NB4 (cell line): ENCODE results near the gene MAEL.
"Not testable (repeated sequence)": the region's sequence is repeated elsewhere in the genome, so short reads cannot be mapped to it uniquely, and the experiment has no call there.

Experiments
- DNase-seq: peaks from one replicate; pipeline ENCODE4 v3.0.0; 2010; ENCODE audit warnings: low read depth
- H3K4me3 ChIP-seq: one replicate; pipeline ENCODE4 v1.5.1; 2011; ENCODE audit warnings: mild to moderate bottlenecking, low read depth, low read length, moderate library complexity
- CTCF ChIP-seq: IDR thresholded peaks from one replicate; pipeline ENCODE4 v1.5.1; 2012; ENCODE audit warnings: low read depth, low read length
- MYC ChIP-seq: IDR thresholded peaks from 2 replicates; pipeline ENCODE4 v1.6.1; 2011; ENCODE audit warnings: low read depth, low read length
- POLR2A ChIP-seq: IDR thresholded peaks from 2 replicates; pipeline ENCODE4 v1.6.1; 2011; ENCODE audit warnings: mild to moderate bottlenecking; ENCODE audit not compliant: insufficient read length; ENCODE audit errors: extremely low read depth
- TF ChIP-seq, protein P1 (sequence below): IDR thresholded peaks from 2 replicates; pipeline ENCODE4 v1.6.1; 2011; ENCODE audit warnings: low read depth, low read length

MAEL gene

GRCh38 chr1:167011560-167012191, 22.6 kb downstream of the MAEL start:
- TF ChIP-seq, protein P1, sequence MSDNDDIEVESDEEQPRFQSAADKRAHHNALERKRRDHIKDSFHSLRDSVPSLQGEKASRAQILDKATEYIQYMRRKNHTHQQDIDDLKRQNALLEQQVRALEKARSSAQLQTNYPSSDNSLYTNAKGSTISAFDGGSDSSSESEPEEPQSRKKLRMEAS: no peak
- TF ChIP-seq MYC (no peak), CTCF (no peak), POLR2A (no peak)
- no peak for DNase-seq
- no peak overlapping the region for H3K4me3 ChIP-seq

GRCh38 chr1:167012570-167012969, 23.5 kb downstream of the MAEL start:
- DNase-seq: no peak
- H3K4me3 ChIP-seq: no peak overlapping the region
- TF ChIP-seq, protein P1: no peak
- TF ChIP-seq CTCF: no peak
- TF ChIP-seq MYC: no peak
- TF ChIP-seq POLR2A: no peak

DNA sequence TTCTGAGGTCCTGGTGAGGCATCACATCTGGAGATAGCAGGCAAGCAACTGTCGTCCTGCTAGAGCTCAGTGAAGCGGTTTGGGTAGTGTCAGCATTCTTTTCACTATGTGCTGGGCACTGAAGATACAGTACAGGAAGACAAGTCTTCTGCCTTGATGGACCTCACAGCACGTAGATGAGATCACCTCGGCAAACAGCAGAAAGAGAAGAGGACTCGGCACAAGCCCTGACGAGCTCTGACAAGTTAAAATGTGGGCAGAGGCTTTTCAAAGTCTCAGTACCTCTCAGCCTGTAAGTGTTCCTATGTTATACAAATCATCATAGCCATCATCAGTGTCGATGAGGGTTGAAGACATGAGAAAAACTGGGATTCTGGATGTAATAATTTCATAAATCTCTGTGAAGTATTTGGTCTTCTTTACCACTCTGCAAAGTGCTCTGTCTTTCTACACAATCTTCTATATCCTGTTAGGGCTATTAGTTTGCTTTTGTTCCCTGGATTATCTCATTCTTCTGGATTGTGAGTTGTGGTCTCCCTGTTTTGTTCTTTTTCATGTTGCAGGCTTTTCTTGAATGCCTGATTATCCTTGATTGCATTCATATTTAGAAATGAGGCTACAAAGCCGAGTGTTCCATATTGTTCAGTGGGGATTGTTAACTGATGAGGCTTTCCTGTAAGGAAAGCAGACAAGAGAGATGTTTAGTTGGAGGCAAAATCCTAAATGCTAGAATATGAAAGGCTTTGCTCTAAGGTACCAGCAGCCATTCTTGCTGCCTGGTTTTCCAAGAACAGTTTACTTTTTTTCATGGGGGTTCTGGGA, 24.2 kb downstream of the MAEL start:
- no peak for DNase-seq
- H3K4me3 ChIP-seq: no peak overlapping the region
- TF ChIP-seq, protein P1: no peak
- no peak for TF ChIP-seq MYC
- TF ChIP-seq POLR2A: no peak
- no peak for TF ChIP-seq CTCF

DNA sequence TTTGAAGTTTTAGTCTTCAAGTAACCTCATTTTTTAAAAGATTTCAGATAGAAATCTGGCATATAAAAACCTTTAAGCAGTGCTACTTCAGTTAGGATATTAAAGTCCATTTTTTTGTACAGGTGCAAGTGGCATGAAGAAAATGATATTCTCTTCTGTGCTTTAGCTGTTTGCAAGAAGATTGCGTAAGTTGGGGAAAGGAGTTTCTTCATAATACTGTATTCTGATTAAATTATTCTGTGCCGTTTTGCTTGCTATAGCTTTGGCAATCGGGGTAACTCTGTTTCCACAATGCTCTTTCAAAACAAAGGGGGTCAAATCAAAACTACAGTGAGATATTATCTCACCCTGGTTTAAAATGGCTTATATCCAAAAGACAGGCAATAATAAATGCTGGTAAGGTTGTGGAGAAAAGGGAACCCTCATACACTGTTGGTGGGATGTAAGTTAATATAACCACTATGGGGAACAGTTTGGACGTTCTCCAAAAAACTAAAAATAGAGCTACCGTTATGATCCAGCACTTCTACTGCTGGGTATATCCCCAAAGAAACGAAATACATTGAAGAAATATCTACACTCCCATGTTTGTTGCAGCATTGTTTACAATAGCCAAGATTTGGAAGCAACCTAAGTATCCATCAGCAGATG, 27.1 kb downstream of the MAEL start:
- no peak for TF ChIP-seq MYC
- TF ChIP-seq POLR2A: no peak
- no peak for TF ChIP-seq CTCF
- TF ChIP-seq, protein P1: no peak
- no peak overlapping the region for H3K4me3 ChIP-seq
- peak; percentile 55 for DNase-seq

DNA sequence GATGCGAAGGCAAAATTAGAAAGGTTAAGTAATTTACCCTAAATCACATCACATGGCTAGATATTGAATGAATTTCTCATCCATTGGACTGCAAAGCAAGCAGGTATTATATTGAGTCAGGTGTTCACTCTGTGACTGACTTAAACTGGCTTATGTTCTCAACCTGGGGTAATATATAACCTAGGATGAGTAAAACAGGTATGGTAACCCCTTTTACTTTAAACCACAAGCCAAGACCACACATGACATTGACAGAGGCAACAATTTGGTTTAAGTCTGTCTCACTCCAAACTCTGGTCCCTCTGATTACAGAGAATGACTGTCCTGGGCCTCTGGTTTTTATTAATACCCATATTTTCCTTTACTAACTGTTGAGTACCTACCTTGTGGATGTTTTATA, 33.3 kb downstream of the MAEL start:
- H3K4me3 ChIP-seq: no peak overlapping the region
- TF ChIP-seq POLR2A: no peak
- no peak for TF ChIP-seq CTCF
- no peak for TF ChIP-seq MYC
- TF ChIP-seq, protein P1: no peak
- DNase-seq: no peak

GRCh38 chr1:167029553-167029952, 40.5 kb downstream of the MAEL start:
- not testable (repeated sequence) for DNase-seq, H3K4me3 ChIP-seq
